Activated CD4-positive, alpha-beta T cell treated with anti-CD3 and anti-CD28 coated beads, Interleukin-2, amount 50 U/mL, for 24 hours (primary cell): ENCODE data around the gene PSPH.
"Not testable (repeated sequence)": the region's sequence is repeated elsewhere in the genome, so short reads cannot be mapped to it uniquely, and the experiment has no call there.

Experiments used
- DNase-seq, 2 donors: peaks; one replicate each; pipeline ENCODE4 v3.0.0-alpha.2; 2020; ENCODE audit warnings: low read depth in 1 of 2, low spot score in 1 of 2

The PSPH gene

GRCh38 chr7:56051339-56052191, at the start of gene PSPH, which contains the start of gene CCT6A:
PSPH (minus strand) TSS chr7:56051444; CDS start chr7:56021212, 30,232 bp downstream.
CCT6A (plus strand) TSS chr7:56051765; CDS start chr7:56051849, 84 bp downstream.
- peak; percentile 78 to 94 for DNase-seq

- no peak for DNase-seq
Observed at GRCh38 chr7:56099653-56100052, 48.4 kb upstream of the PSPH start.

- DNase-seq: not testable (repeated sequence)
Observed at GRCh38 chr7:56098187-56099008, 47.2 kb upstream of the PSPH start.

- no peak for DNase-seq
Observed at GRCh38 chr7:56097700-56098099, 46.5 kb upstream of the PSPH start.

- no peak for DNase-seq
Observed at GRCh38 chr7:56092789-56093531, 41.7 kb upstream of the PSPH start, which contains the start of gene PHKG1. PHKG1 (minus strand) TSS chr7:56092952; CDS start chr7:56088941, 4,011 bp downstream.

GRCh38 chr7:56092388-56092787, 41.1 kb upstream of the PSPH start:
- not testable (repeated sequence) for DNase-seq

- DNase-seq: no peak
Observed at GRCh38 chr7:56091591-56091990, 40.3 kb upstream of the PSPH start.

- DNase-seq: no peak
Observed at GRCh38 chr7:56087445-56087844, 36.2 kb upstream of the PSPH start.

- no peak for DNase-seq
Observed at GRCh38 chr7:56086761-56087160, 35.5 kb upstream of the PSPH start.

GRCh38 chr7:56083150-56083785, 32.0 kb upstream of the PSPH start:
- no peak for DNase-seq

- DNase-seq: no peak
Observed at GRCh38 chr7:56081626-56082340, 30.5 kb upstream of the PSPH start.

GRCh38 chr7:56080726-56081435, 29.6 kb upstream of the PSPH start:
- not testable (repeated sequence) for DNase-seq

- DNase-seq: no peak
Observed at GRCh38 chr7:56079450-56080185, 28.4 kb upstream of the PSPH start.

GRCh38 chr7:56078196-56078595, 27.0 kb upstream of the PSPH start:
- no peak for DNase-seq

GRCh38 chr7:56077681-56078080, 26.4 kb upstream of the PSPH start:
- no peak for DNase-seq

- DNase-seq: peak; percentile 45 to 53
Observed at GRCh38 chr7:56074371-56074791, 23.1 kb upstream of the PSPH start.

GRCh38 chr7:56066376-56066775, 15.1 kb upstream of the PSPH start:
- not testable (repeated sequence) for DNase-seq

- DNase-seq: peak; percentile 81 to 83
Observed at GRCh38 chr7:56063882-56064625, 12.8 kb upstream of the PSPH start, which contains the start of gene SUMF2. SUMF2 (plus strand) TSS chr7:56064286; CDS start chr7:56064312, 26 bp downstream.
